HG03064 (cell line): ENCODE results near the gene DLG1.
"Not testable (repeated sequence)": the region's sequence is repeated elsewhere in the genome, so short reads cannot be mapped to it uniquely, and the experiment has no call there.

Source experiments
- ATAC-seq: cut with Tn5 transposase; IDR thresholded peaks from one replicate; pipeline ENCODE4 v1.9.1; 2021; ENCODE audit warnings: low read depth; ENCODE audit not compliant: unreplicated experiment

The DLG1 gene

DNA sequence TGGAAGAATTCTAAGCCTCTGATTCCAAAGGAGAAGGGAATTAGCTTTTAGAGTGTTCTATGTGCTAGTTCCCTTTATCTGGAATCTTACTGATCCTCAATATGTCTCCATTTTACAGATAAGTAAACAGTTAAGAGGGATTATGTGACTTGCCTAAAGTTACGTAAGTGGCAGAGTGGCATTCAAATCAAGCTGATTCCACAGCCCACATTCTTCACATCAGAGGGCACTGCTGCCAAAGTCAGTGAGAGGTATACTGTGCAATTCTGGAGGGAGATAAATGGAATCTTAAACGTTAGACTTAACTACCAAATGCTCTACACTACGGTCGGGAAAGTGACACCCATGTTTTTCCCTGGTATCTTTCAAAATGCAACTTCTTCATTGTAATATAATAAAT lies 257.8 kb downstream of the DLG1 start:
- no peak for ATAC-seq

- ATAC-seq = no peak
These were observed 259.5 kb downstream of the DLG1 start for GRCh38 chr3:197038679-197039462.

DNA sequence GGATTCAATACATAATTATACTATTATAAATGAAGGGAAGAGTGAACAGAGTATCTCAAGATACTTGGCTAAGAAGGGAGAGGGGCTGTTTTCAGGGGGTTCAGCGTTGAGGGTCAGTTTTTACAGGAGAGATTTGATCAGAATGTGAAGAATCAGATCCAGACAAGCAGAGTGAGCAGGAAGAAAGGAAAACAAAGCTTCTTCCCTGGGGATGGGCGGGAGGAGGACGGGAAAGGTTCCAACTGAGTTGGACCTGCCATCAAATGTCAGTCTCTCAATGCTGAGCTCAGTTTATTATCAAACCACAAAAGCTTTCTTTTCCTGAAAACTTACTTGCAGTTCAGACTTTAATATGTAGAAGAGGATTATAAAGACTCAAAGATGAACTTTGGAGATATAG lies 262.8 kb downstream of the DLG1 start:
- no peak for ATAC-seq

GRCh38 chr3:197034778-197035177 lies 263.6 kb downstream of the DLG1 start:
- not testable (repeated sequence) for ATAC-seq

GRCh38 chr3:197033764-197034163 lies 264.6 kb downstream of the DLG1 start:
- ATAC-seq = not testable (repeated sequence)

DNA sequence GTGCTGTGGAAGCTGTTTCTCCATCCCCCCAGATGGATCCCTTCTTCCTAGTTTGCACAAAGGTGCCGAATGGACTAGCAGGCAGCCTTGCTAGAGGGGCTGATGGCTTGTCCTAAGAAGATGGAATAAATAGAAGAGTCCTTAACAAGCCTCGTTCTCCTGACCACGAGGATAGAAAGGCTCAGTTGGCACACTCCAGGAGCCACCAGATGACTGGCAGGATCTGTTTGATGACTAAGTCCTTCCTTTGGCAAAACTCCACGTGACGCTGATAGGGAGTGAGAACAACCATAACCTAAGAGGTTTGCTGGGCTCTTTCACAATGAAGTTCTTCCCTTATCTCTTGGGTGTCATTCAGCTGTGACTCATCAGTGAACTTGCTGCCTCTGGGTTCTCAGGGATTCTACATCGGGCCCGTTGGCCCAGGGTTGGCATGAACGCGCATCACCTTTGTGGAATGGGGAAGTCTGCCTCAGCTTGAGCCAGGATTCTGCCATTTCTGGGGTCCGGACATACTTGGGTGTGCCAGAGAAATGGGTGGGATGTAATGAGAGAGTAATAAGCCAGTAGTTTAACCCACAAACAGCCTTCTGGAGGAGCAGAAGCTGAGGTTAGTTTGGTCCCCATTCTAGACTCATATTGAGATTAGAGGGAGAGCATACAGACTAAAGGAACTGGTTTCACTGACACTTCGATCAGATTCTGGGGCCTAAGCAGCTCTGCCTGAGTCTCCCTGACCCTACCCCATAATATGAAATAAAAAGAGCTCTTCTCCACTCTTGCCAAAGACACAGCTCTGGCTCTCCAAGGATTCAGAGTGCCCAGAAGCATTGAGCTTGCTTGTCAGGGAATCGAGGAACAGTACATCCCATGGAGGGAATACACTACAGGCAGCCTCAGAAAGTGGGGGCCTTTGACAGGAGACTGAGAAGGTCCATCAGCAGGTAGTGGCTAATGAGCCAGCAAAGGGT lies 266.8 kb downstream of the DLG1 start:
- no peak for ATAC-seq

DNA sequence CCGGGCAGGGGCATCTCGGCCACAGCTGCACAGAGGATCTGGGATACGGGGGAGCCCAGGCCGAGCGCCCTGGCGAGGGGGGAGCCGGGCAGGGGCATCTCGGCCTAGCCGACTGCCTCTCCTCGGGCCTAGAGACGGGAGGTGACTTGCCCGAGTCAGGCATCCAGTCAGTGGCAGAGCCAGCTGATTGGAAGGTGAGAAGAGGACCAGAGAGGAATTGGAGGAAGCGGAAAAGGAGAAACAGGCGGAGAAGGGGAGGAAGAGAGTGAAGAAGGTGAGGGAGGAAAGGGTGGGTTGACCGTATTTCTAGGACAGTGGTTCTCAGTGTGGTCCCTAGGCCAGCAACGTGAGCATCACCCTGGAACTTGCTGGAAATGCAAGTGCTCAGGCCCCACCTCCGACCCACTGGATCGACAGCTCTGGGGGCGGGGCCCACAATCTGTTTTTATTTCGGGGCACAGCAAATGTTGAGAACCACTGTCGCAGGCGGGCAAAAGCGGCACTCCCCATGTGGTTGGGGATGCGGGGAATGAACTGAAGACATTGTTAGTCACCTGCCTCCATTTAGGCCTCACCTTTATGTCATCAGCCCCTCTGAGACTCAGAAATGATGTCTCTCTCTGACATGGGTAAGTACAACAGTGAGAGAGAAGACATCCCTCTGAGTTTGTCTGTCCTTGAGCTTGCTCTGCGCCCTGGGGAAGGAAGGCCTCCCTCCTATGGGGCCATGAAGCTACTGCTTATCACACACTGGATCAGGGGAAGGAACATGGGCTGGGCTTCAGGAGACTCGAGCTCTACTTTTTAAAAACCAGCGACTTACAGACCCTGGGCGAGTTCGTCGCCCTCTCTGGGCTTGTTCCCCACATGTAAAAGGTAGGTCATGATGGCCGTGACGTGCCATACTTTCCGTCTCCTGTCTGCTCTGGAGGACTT lies 267.8 kb downstream of the DLG1 start:
- no peak for ATAC-seq

DNA sequence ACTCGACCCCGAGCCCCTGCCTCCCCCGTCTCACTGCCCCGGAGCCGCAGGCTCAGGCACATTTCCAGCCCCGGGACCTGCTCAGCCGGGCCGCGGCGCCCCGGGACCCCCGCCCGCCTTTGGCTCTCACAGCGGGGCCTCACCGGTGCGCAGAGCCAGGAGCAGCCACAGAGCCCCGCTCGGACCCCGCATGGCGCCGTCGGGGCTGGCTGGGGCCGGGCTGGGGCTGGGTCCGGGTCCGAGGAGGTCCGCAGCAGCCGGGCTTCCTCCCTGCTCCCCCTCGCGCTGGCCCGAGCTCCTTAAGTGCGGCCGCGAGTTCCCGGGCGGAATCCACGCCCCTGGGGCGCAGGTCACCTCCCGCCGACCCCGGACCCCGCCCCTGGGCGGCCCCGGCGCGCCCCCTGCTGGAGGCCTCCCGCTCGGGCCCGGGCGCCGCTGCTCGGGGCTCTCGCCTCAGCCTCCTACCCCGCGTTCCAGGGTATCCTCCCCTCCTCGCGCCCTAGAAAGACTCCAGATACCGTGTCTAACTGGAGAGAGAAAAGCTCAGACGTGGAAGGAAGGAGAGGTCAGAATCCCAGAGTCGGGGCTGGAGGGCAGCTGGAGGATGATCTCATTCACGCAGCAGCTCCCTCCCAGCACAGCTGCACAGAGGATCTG lies 268.8 kb downstream of the DLG1 start, which contains the start of gene MELTF:
Gene MELTF, minus strand, starts transcription at position 307 of the 657 bp plus-strand sequence. Its CDS starts 115 bp downstream, at position 192.
- ATAC-seq = peak; percentile 67

GRCh38 chr3:197028728-197029510 lies 269.5 kb downstream of the DLG1 start:
- peak; percentile 41 for ATAC-seq

- ATAC-seq = no peak
These were observed 270.3 kb downstream of the DLG1 start for GRCh38 chr3:197027896-197028727.

DNA sequence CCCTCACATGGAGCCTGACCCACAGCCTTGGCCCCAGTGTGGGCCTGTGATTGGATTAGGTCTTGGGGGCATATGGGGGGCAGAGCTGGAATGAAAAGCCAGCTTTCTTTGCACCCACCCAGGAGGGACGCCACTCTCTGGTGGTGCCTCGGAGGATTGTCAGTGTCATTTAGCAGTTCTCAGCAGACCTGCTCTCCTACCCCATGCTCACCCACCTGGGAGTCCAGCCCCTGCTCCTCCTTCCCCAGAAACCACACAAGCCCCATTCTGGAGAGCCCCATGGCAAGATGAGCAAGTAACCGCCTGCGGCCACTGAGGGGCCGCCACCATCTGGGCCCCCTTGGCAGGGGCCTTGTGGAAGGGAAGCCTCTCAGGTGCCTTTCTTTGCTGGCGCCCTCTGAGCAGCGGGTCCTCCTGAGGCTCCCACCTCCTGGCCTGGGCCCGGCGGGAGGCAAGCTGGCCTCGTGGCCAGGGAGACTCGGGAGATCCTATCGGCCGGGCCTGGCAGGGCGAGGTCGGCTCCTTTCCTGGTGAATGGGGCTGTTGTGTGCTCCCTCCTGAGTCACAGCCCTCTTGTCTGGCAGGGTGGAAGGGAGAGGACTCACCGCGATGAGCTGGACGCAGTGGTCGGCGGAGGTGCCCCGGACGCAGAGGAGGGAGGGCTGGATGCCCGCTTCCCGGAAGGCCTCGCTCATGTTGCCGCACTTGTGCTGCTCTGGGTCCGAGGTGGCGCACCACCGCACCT lies 271.1 kb downstream of the DLG1 start:
- no peak for ATAC-seq

GRCh38 chr3:197026481-197026866 lies 271.9 kb downstream of the DLG1 start:
- no peak for ATAC-seq

DNA sequence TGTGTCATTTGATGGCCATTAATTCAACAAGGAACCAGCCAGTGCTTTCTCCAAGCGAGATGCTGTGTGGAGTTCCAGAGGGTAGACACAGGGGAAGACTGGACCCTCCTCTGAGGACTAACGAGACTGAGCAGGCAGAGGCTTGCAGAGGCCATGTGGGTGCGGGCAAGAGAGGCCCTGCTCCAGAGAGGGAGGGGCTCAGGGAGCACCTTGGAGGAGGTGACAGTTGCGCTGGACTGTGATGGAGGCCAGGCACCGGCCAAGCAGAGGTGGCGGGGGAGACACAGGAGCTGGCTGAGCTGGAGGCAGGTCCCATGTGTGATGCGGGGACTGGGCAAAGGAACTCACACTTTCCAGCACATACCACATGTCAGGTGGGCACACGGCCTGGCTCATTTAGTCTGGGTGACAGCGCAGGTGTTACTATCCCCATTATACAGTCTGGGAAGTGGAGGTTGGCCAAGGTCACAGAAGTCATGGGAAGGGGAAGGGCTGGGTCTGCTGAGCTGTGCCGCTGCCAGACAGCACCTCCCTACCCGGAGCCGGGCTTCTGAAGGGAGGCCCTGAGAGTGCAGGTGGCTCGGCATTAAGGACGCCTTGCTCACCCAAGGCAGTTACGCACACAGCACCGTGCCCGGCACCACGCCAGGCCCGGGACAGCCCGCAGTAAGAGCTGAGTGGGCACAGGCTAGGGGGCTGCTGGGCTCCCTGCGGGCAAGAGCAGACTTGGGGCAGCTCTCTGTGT lies 272.5 kb downstream of the DLG1 start:
- ATAC-seq = no peak

- no peak for ATAC-seq
These were observed 273.3 kb downstream of the DLG1 start for GRCh38 chr3:197024881-197025735.

DNA sequence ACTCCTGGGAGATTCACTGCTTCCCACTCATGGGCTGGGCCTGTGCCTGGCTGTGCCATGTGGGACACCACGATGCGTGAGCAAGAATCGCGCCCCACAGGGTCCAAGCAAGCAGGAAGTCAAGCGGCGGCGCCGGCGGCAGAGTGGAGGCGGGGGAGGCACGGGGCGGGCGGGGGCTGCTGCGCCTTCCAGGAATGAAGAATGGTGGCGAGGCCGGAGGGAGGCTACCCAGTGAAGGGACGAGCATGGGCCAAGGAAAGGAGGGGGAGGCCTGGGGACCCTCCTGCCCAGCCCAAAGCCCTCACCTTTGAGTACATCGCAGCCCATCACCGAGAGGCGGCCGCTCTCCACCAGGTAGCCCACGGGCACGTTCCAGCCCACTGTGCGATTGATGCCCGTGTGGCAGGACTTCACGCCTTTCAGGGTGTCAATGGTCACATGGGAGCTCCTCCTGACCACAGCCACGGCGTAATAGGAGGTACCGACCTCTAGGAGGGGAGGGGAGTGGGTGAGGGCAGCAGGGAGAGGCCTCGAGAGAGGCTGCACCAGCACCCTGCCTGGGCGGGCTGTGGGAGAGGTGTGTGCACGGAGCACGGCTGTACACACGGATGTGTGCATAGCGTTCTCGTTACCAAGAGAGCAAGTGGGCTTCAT lies 274.3 kb downstream of the DLG1 start:
- ATAC-seq = no peak
